DOHH2 (cell line): ENCODE measurements around the gene PODXL2.

Experiments used
- H3F3A ChIP-seq: fragments of 200-600 bp; sonication (generic), shearing (Covaris generic); 2 replicates; pipeline ENCODE4 v1.6.0; 2016; ENCODE audit warnings: antibody characterized with exemption, mild to moderate bottlenecking; ENCODE audit not compliant: control insufficient read depth, insufficient read depth
- H3K27ac ChIP-seq: fragments of 200-600 bp; sonication (generic); 2 replicates; pipeline ENCODE4 v1.5.1; 2014; ENCODE audit warnings: low read depth, mild to moderate bottlenecking, low read length, moderate library complexity
- H3K27me3 ChIP-seq: fragments of 200-600 bp; sonication (generic); 2 replicates; pipeline ENCODE4 v1.6.1; 2014; ENCODE audit warnings: mild to moderate bottlenecking, low read length, mixed read lengths; ENCODE audit not compliant: control insufficient read depth
- H3K36me3 ChIP-seq: fragments of 200-600 bp; sonication (generic); 2 replicates; pipeline ENCODE4 v1.6.1; 2014; ENCODE audit warnings: mild to moderate bottlenecking, low read length, moderate library complexity, mixed read lengths; ENCODE audit not compliant: control insufficient read depth
- H3K4me1 ChIP-seq: fragments of 200-600 bp; sonication (generic); 2 replicates; pipeline ENCODE4 v1.6.1; 2014; ENCODE audit warnings: mild to moderate bottlenecking, low read length, mixed read lengths; ENCODE audit not compliant: control insufficient read depth
- H3K4me2 ChIP-seq: fragments of 200-600 bp; sonication (generic); 2 replicates; pipeline ENCODE4 v1.6.0; 2014; ENCODE audit warnings: mild to moderate bottlenecking, low read length, moderate library complexity
- H3K4me3 ChIP-seq: fragments of 200-600 bp; sonication (generic); 2 replicates; pipeline ENCODE4 v1.5.1; 2014; ENCODE audit warnings: mild to moderate bottlenecking, low read length, mixed read lengths
- H3K79me2 ChIP-seq: fragments of 200-600 bp; sonication (generic); 2 replicates; pipeline ENCODE4 v1.6.1; 2014; ENCODE audit warnings: mild to moderate bottlenecking, low read length, mixed read lengths; ENCODE audit not compliant: control insufficient read depth
- H3K9me2 ChIP-seq: fragments of 200-600 bp; sonication (generic); replicated peaks from 2 replicates; pipeline ENCODE4 v1.6.1; 2014; ENCODE audit warnings: mild to moderate bottlenecking, low read length, mixed read lengths; ENCODE audit not compliant: control insufficient read depth
- H3K9me3 ChIP-seq: fragments of 200-600 bp; sonication (generic); 2 replicates; pipeline ENCODE4 v1.6.1; 2014; ENCODE audit warnings: antibody characterized with exemption, low read length, mixed read lengths; ENCODE audit not compliant: control insufficient read depth, insufficient read depth
- H4K20me1 ChIP-seq: fragments of 200-600 bp; sonication (generic); 2 replicates; pipeline ENCODE4 v1.6.0; 2014; ENCODE audit warnings: low read depth, mild to moderate bottlenecking, antibody characterized with exemption, low read length, moderate library complexity; ENCODE audit not compliant: control insufficient read depth, insufficient read depth
- CTCF ChIP-seq: fragments of 200-600 bp; sonication (generic); IDR thresholded peaks from one replicate; pipeline ENCODE4 v1.5.1; 2014; ENCODE audit warnings: antibody characterized with exemption, mild to moderate bottlenecking, low read depth, low read length; ENCODE audit not compliant: poor library complexity, severe bottlenecking
- EZH2phosphoT487 ChIP-seq: fragments of 200-600 bp; sonication (generic); IDR thresholded peaks from 2 replicates; pipeline ENCODE4 v1.6.1; 2017; ENCODE audit warnings: borderline replicate concordance, mild to moderate bottlenecking, antibody characterized with exemption, low read length, moderate library complexity, mixed read lengths

Gene PODXL2

DNA sequence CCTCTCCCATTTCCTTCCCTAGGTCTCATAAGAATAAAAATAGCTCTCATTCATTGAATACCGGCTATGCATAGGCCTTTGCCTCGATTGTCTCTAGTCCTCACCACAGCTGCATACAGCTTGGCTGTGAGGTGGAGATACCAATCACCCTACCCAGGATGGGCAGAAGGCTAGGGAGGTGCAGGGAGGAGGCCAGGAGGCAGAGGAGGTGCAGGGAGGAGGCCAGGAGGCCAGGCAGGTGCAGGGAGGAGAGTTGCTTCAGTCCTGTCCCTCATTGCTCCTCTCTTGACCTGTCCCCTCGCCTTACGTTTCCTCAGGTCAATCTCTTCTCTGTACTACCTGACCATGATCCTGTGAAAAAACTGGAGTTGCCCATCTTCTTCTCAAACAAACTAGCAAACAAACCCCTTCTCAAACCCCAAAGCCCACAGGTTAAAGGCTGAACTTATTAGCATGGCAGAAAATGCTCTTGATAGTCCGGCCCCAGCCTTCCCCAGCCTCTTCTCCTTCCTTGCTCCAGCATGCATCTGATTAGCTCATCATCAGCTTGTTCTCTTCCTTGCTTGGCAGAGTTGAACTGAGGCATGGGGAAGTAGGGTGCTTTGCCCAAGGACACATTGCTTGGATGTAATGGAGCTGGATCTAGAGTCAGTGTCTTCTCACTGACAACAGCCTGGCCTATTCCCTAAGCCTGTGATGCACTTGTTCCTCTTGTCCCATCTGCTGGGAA is 15.8 kb downstream of the PODXL2 start:
- no peak overlapping the region for H3K4me3 ChIP-seq
- H4K20me1 ChIP-seq: no peaks in the 10 kb centered on the region
- peaks cover 13% of the 10 kb centered on the region; the same call in 1 of the 2 replicates for H3K27me3 ChIP-seq
- peaks cover 7% of the 10 kb centered on the region for H3K4me1 ChIP-seq
- H3K36me3 ChIP-seq: no peaks in the 10 kb centered on the region
- no peak overlapping the region for H3K4me2 ChIP-seq
- H3F3A ChIP-seq: no peaks in the 10 kb centered on the region
- no peaks in the 10 kb centered on the region for H3K79me2 ChIP-seq
- H3K9me3 ChIP-seq: no peaks in the 10 kb centered on the region
- TF ChIP-seq EZH2phosphoT487 (no peak), CTCF (no peak)
- no peak overlapping the region for H3K27ac ChIP-seq
- no peaks in the 10 kb centered on the region for H3K9me2 ChIP-seq

GRCh38 chr3:127645371-127646015 is 16.5 kb downstream of the PODXL2 start:
- Histone ChIP-seq H3K27ac (no peak overlapping the region), H3K4me1 (peaks cover 7% of the 10 kb centered on the region), H3K9me3 (no peaks in the 10 kb centered on the region), H3F3A (no peaks in the 10 kb centered on the region), H3K27me3 (peaks cover 16% of the 10 kb centered on the region), H3K36me3 (no peaks in the 10 kb centered on the region), H3K4me2 (no peak overlapping the region), H3K9me2 (no peaks in the 10 kb centered on the region), H4K20me1 (no peaks in the 10 kb centered on the region), H3K4me3 (no peak overlapping the region), H3K79me2 (no peaks in the 10 kb centered on the region)
- TF ChIP-seq CTCF: no peak
- no peak for TF ChIP-seq EZH2phosphoT487

- Histone ChIP-seq H3K4me2 (no peak overlapping the region), H3K4me1 (peaks cover 7% of the 10 kb centered on the region), H3K36me3 (no peaks in the 10 kb centered on the region), H3K9me3 (no peaks in the 10 kb centered on the region), H3K9me2 (no peaks in the 10 kb centered on the region), H3K27me3 (peaks cover 16% of the 10 kb centered on the region), H3K79me2 (no peaks in the 10 kb centered on the region), H3K4me3 (no peak overlapping the region), H4K20me1 (no peaks in the 10 kb centered on the region), H3F3A (no peaks in the 10 kb centered on the region), H3K27ac (no peak overlapping the region)
- TF ChIP-seq EZH2phosphoT487 (no peak), CTCF (no peak)
These were observed 17.6 kb downstream of the PODXL2 start for GRCh38 chr3:127646501-127647046.
